ENCODE results near the gene TNFRSF13B.
"Not testable (repeated sequence)": the region's sequence is repeated elsewhere in the genome, so short reads cannot be mapped to it uniquely, and the experiment has no call there.

The TNFRSF13B gene

GRCh38 chr17:17004997-17005614 lies 33.2 kb upstream of the TNFRSF13B start:
- not testable (repeated sequence) for DNase-seq

- no peak for DNase-seq
Measured at GRCh38 chr17:17004251-17004996, 32.5 kb upstream of the TNFRSF13B start.

DNA sequence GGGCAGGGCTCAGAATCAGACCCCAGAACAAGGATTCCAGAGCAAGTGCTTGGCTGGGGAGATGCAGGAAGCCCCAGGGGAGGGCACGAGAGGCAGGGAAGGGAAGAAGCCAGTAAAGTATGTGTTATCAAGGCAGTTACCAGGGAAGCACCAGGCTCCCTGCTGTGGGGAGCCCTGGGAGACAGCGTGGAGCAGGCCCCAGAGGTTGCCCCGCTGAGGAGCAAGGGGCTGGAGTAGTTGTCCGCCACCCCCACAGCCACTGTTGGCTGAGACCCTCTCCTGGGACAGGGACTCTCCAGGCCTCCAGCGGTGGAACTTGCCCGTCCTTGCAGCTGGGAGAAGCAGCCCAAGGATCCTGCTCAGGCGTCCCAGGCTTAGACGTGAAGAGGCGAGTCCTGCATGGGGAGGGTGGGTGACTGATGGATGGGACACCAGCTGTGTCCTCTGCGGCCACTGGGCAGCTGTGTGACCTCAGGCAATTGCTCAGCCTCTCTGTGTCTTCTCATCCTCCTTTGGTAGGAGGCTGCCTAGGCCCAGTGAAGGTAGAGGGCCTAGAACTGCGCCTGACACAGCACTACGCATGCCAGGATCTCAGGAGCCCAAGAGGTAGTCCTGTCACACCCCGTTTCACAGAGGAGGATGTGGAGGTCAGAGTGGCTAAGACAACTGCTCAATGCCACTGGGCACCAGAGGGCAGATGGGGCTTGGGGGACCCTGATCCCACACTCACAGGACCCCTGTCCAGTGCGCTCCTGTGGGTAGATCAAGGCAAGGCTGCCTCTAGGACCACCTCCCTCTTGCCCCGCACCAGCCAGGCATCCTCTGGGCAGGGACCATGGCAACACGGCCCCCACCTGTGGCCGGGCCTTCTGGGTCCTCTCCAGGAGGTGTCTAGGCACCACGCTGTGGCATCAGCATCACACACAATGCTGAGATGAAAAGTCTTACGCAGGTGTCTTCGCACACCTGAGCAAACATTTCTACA lies 31.1 kb upstream of the TNFRSF13B start:
- DNase-seq = not testable (repeated sequence)

DNA sequence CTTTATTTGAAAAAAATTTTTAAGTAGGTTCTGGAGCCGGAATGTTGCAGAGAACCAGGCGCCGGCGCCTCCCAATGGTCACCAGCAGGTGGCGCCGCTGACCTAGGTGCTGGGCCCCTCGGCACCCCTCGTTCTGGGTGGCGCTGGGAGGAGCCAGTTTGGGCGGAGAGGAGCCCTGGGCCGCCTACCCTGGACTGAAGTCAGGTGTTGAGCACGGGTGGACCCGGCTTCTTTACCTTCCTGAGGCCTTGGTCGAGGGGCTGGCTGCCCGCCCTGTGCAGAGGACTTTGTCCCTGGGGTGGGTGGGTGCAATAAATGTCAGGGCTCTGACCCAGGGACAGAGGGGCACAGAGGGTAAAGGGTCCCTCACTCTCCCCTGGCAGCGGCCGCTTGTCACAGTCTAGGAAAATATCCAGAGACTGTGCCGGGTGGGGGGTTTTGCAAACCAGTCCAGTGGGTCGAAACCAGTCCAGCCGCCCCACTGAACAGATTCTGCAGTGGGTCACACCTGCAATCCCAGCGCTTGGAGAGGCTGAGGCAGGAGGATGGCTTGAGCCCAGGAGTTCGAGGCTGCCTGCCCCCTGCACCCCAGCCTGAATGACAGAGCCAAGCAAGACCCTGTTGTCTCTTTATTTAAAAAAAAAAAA lies 30.1 kb upstream of the TNFRSF13B start:
- peak; percentile 48 for DNase-seq

DNA sequence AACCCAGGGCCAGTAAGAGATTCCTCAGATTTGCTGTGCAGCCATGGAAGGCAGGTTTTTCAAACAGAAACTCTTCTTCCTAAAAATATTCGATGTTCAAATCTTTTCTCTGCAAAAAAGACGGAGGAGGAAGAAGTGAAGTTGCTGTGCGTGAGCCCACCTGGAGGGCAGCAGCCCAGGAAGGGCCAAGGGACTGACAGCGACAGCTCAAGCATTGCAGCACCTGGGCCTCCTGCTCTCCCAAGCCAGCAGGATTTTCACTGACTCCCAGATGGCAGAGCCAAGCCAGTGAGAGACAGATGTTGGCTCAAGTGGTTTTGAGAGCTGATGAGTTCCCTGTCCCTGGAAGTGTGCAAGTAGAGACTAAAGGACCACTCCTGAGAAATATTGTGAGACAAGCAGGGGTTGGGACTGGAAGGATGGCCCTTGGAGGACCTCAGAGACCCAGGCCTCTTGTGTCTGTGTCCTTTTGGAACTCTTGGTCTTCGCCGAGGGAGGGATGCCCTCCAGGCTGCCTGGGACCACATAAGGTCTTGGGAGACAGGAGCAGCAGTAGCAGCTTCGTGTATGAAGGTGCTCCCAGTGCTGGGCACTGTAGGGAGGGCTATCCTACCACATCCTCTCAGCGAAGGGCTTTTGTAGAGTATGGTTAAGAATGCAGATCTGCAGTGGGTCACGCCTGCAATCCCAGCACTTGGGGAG lies 29.3 kb upstream of the TNFRSF13B start:
- DNase-seq = no peak

GRCh38 chr17:16999931-17000625 lies 28.2 kb upstream of the TNFRSF13B start:
- no peak for DNase-seq

- no peak for DNase-seq
Measured at GRCh38 chr17:16997514-16998429, 25.9 kb upstream of the TNFRSF13B start.

GRCh38 chr17:16996726-16997125 lies 24.8 kb upstream of the TNFRSF13B start:
- DNase-seq = not testable (repeated sequence)

DNA sequence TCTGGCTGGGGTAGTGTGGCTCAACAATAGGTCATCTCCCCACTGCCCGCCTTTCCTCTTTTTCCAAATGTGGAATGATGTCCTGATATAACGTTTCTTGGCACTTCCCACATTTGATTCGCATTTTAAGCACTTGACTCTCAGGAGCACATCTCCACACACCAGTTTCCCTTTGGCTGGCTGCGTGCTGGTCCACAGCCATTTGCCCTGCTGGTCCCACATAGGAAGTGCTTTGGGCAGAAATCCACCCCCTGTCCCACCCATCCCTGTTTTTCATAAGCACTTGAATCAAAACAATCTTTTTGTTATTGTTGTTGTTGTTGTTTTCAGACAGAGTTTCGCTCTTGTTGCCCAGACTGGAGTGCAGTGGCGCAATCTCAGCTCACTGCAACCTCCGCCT lies 24.0 kb upstream of the TNFRSF13B start:
- no peak for DNase-seq

DNA sequence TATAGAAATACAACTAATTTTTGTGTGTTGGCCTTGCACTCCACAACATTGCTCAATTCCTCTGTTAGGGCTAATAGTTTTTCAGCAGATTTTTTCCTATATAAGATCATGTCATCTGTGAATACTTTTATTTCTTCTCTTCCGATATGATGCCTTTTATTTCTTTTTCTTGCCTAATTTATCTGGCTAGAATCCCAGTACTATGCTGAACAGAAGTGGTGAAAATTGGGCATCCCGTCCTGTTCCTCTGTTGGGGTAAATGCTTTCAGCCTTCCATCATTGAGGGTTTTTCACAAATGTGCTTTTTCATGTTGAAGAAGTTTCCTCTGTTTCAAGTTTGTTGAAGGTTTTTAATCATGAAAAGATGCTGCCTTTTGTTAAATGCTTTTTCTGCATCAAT lies 22.7 kb upstream of the TNFRSF13B start:
- no peak for DNase-seq

DNA sequence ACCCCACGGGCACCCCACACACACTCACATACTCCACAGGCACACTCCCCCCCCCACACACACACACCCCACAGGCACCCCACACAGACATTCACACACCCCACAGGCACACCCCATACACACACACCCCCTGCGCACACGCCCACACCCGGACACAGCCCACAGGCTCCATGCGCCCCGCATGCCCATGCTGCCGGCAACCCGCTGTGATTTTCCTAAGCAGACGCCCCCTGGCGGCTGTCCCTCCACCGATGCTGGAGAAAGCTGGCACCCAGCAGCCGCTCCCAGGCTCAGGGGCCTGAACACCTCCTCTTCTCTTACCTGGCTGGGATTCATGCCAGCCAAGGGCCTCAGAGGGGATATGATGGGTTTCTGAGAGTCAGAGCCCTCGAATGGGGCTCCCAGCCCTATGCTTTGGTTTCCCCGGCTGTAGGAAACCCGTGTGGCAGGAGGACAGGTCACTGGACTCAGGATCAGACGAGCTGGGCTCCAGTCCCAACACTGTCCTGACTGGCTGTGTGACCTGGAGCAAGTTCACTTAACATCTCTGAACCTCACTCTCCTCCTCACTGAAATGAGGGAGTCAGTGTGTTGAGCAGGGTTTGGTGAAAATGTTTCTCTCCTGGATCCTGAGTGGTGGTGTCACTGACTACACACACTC lies 19.6 kb upstream of the TNFRSF13B start:
- peak; percentile 52 for DNase-seq

DNA sequence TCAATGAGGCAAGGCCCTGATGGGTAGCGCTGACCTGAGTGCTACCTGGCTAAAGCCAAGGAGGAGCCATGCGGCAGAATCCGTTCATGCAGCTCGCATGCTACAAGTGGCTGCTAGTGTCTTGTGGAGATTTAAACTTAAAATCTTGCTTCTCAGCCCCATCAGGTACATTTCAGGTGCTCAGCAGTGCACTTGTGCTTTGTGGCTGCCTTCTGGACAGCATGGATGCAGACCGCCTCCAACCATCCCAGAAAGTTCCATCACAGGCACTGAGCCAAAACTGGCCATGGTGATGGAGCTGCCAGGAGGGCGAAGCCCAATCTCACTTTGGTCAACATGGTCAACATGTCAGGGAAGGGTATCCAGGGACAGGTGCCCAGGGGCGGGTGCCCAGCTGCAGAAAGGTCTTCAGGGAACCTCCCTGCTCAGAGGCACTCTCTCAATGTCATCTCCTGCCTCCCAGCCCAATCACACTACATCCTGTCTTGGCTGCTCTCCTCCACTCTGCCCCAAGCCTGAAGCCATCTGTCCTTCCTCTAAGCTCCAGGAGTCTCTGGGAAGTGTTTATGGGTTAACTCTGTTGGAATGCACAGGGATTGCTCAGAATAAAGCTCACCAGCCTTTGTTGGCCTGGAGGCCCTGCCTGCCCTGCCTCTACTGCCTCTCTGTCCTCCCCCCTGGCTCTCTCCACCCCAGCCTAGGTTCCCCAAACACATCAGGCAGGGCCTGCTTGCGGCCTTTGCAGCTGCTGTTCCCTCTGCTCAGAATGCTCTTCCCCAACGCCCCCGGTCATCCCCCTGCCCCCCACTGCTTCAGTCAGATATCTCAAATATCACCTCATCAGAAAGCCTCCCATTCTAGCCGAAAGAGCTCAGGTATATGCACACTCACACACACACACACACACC lies 18.3 kb upstream of the TNFRSF13B start:
- DNase-seq = no peak

- no peak for DNase-seq
Measured at GRCh38 chr17:16989230-16989952, 17.5 kb upstream of the TNFRSF13B start.

- no peak for DNase-seq
Measured at GRCh38 chr17:16988749-16989229, 16.9 kb upstream of the TNFRSF13B start.

DNA sequence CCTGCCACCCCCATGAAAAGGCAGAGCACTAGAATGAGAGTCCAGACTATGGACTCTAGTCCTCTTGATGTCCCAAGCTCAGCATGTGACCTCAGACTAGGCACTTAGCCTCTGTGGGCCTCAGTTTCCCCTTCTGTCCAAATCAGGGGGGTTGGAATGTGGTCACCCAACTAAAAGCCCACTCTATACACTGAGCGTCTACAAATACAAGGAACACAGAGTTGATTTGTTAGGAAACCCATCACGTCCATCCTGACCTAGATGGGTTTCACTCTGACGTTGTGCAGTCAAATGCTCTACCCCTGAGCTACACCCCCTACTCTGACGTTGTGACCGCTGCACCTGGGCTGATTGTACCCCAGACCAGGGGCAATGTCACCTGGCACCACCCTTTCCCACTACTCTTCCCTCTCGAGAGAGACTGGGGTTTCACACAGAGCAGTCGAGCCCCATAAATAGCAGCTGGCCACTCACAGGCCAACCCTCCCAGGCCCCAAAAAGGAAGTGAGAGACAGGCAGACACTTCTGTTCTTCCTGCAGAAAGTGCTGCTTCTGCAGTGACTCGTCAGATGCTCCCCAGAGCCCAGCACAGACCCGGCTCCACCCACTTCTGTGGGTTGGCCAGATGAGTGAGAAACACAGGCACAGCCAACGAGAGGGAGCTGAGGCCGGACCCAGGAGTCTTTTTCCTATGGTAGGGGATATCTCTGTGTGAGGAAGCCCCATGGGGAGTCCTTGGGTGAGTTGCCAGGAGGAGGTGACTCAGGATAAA lies 16.1 kb upstream of the TNFRSF13B start:
- no peak for DNase-seq

DNA sequence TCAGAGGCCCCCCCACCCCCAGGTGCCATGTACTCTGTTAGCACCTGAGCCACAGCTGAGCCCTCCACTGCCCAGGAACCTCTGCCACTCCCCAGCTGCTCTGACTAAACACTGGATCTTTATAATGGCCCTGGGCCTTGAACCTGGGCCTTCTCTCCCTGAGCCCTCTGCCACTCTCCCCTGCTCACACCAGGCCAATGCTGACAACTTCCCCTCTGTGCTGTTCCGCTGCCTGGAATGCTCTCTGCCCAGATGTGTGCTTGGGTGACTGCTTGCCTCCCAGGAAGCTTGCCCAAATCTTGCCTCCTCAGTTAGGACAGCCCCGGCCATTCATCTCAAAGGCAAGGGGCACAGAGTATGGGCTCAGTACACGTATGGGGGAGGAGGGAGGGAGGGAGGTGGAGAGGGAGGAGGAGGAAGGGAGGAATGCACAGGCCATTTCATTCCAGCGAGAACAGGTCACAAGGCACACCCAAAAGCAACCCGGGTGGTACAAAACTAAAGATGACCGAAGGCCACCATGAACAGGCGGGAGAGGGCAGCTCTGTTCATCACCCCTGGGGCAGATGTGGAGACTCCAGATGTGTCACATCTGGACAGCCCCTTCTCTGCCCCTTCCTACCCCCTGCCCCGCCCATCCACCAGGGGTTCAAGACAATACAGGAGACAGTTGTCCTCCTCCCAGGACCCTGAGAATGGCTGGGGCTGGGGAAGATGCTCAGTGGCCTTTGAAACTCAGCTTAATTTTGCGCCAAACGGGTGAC lies 15.3 kb upstream of the TNFRSF13B start:
- no peak for DNase-seq

Data from NCI-H510A (cell line).